ENCODE data around the gene DMRTB1.

The DMRTB1 gene

GRCh38 chr1:53507116-53507820, 48.1 kb downstream of the DMRTB1 start:
- DNase-seq (ENCODE audit: low read depth in 1 of 2, low spot score in 1 of 2), result no peak

- DNase-seq (ENCODE audit: low read depth in 1 of 2, low spot score in 1 of 2), result no peak
These were observed 49.1 kb downstream of the DMRTB1 start for GRCh38 chr1:53508056-53508990.

GRCh38 chr1:53508991-53509666, 49.9 kb downstream of the DMRTB1 start:
- no peak for DNase-seq (ENCODE audit: low read depth in 1 of 2, low spot score in 1 of 2)

- no peak for DNase-seq (ENCODE audit: low read depth in 1 of 2, low spot score in 1 of 2)
These were observed 50.6 kb downstream of the DMRTB1 start for GRCh38 chr1:53509775-53510174.

GRCh38 chr1:53510215-53510614, 51.0 kb downstream of the DMRTB1 start:
- DNase-seq (ENCODE audit: low read depth in 1 of 2, low spot score in 1 of 2), result no peak

GRCh38 chr1:53511323-53511932, 52.2 kb downstream of the DMRTB1 start:
- DNase-seq (ENCODE audit: low read depth in 1 of 2, low spot score in 1 of 2), result no peak

GRCh38 chr1:53511933-53512806, 53.0 kb downstream of the DMRTB1 start:
- no peak for DNase-seq (ENCODE audit: low read depth in 1 of 2, low spot score in 1 of 2)

GRCh38 chr1:53512807-53513755, 53.9 kb downstream of the DMRTB1 start:
- DNase-seq (ENCODE audit: low read depth in 1 of 2, low spot score in 1 of 2), result no peak

GRCh38 chr1:53513846-53514245, 54.6 kb downstream of the DMRTB1 start:
- no peak for DNase-seq (ENCODE audit: low read depth in 1 of 2, low spot score in 1 of 2)

GRCh38 chr1:53514436-53514835, 55.2 kb downstream of the DMRTB1 start:
- no peak for DNase-seq (ENCODE audit: low read depth in 1 of 2, low spot score in 1 of 2)

GRCh38 chr1:53516181-53516580, 57.0 kb downstream of the DMRTB1 start:
- no peak for DNase-seq (ENCODE audit: low read depth in 1 of 2, low spot score in 1 of 2)
